Activated T-cell treated with anti-CD3 and anti-CD28 coated beads, Interleukin-2, amount 50 U/mL, for 4 hours (primary cell): ENCODE results near the gene YBX1. TPM values are rescaled to one million over a fixed set of nuclear protein-coding genes. Genes with fewer than 3 reads are reported as not detected.
"Not testable (repeated sequence)": the region's sequence is repeated elsewhere in the genome, so short reads cannot be mapped to it uniquely, and the experiment has no call there.

Experiments used
- ATAC-seq, 2 donors: fragments of 200-7000 bp; cut with Tn5 transposase; one replicate each; pipeline ENCODE4 v1.10.0; 2021
- DNase-seq: peaks from one replicate; pipeline ENCODE4 v3.0.0-alpha.2; 2020
- H3K27me3 Mint-ChIP-seq: one replicate; pipeline ENCODE4 v1.8.0; 2021; ENCODE audit warnings: low read depth, mixed read lengths
- H3K36me3 Mint-ChIP-seq: one replicate; pipeline ENCODE4 v1.8.0; 2022; ENCODE audit warnings: mixed read lengths; ENCODE audit not compliant: insufficient read depth
- H3K4me1 Mint-ChIP-seq: one replicate; pipeline ENCODE4 v1.8.0; 2021; ENCODE audit warnings: low read depth, mixed read lengths
- H3K4me3 Mint-ChIP-seq: one replicate; pipeline ENCODE4 v1.8.0; 2021; ENCODE audit warnings: mild to moderate bottlenecking, moderate library complexity, mixed read lengths
- H3K9me3 Mint-ChIP-seq: one replicate; pipeline ENCODE4 v1.8.0; 2021; ENCODE audit warnings: mixed read lengths
- total RNA-seq, 3 donors: library from RNA; stranded (reverse); gene quantifications; one replicate each; pipeline ENCODE4 v1.2.1, GENCODE V29; 2021

YBX1 gene
- total RNA-seq, 3 donors from 2014 or later = 1,281 to 1,520 (median 1,366) TPM

GRCh38 chr1:42679364-42679983 lies 2.7 kb upstream of the YBX1 start:
- Mint-ChIP-seq H3K4me3 (no peak overlapping the region), H3K36me3 (peaks cover 24% of the 10 kb centered on the region)
- ATAC-seq = no peak

GRCh38 chr1:42680055-42680454 lies 2.2 kb upstream of the YBX1 start:
- Mint-ChIP-seq H3K4me3 (peak overlapping the region; percentile 96), H3K36me3 (peaks cover 25% of the 10 kb centered on the region), H3K9me3 (no peaks in the 10 kb centered on the region), H3K27me3 (no peaks in the 10 kb centered on the region), H3K4me1 (peaks cover 28% of the 10 kb centered on the region)
- ATAC-seq (no peak), DNase-seq (no peak)

More at GRCh38 chr1:42679364-42679983, 2.7 kb upstream of the YBX1 start:
- DNase-seq = no peak
- Mint-ChIP-seq H3K4me1 (peaks cover 22% of the 10 kb centered on the region), H3K9me3 (no peaks in the 10 kb centered on the region), H3K27me3 (no peaks in the 10 kb centered on the region)

- Mint-ChIP-seq H3K4me3 (peak overlapping the region; percentile 96), H3K36me3 (peaks cover 26% of the 10 kb centered on the region), H3K27me3 (no peaks in the 10 kb centered on the region), H3K9me3 (no peaks in the 10 kb centered on the region), H3K4me1 (peaks cover 36% of the 10 kb centered on the region)
- ATAC-seq = no peak
- no peak for DNase-seq
These were observed 1.1 kb upstream of the YBX1 start for GRCh38 chr1:42680921-42681683.

GRCh38 chr1:42682484-42682738 lies 193 bp downstream of the YBX1 start:
- not testable (repeated sequence) for DNase-seq, H3K9me3 Mint-ChIP-seq, H3K27me3 Mint-ChIP-seq
- Mint-ChIP-seq H3K4me1 (peaks cover 49% of the 10 kb centered on the region), H3K36me3 (peaks cover 29% of the 10 kb centered on the region), H3K4me3 (peak overlapping the region; percentile 96)
- ATAC-seq = peak; percentile 22 to 23

GRCh38 chr1:42682739-42683531 lies 717 bp downstream of the YBX1 start:
- Mint-ChIP-seq H3K4me3 (peak overlapping the region; percentile 93), H3K9me3 (no peaks in the 10 kb centered on the region), H3K4me1 (peaks cover 54% of the 10 kb centered on the region), H3K27me3 (no peaks in the 10 kb centered on the region), H3K36me3 (peaks cover 34% of the 10 kb centered on the region)
- DNase-seq = peak; percentile 59
- peak; percentile 34 to 36 for ATAC-seq

GRCh38 chr1:42684139-42684538 lies 1.9 kb downstream of the YBX1 start:
- Mint-ChIP-seq H3K9me3 (no peaks in the 10 kb centered on the region), H3K36me3 (peaks cover 41% of the 10 kb centered on the region), H3K27me3 (no peaks in the 10 kb centered on the region), H3K4me3 (peak overlapping the region; percentile 93), H3K4me1 (peaks cover 65% of the 10 kb centered on the region)
- no peak for DNase-seq
- no peak for ATAC-seq

GRCh38 chr1:42686418-42686817 lies 4.2 kb downstream of the YBX1 start:
- no peaks in the 10 kb centered on the region for H3K9me3 Mint-ChIP-seq
- no peaks in the 10 kb centered on the region for H3K27me3 Mint-ChIP-seq
- H3K4me3 Mint-ChIP-seq = peak overlapping the region; percentile 93
- ATAC-seq (no peak), DNase-seq (no peak)
- H3K4me1 Mint-ChIP-seq = peaks cover 71% of the 10 kb centered on the region
- H3K36me3 Mint-ChIP-seq = peaks cover 45% of the 10 kb centered on the region

GRCh38 chr1:42689912-42690311 lies 7.7 kb downstream of the YBX1 start:
- Mint-ChIP-seq H3K27me3 (no peaks in the 10 kb centered on the region), H3K9me3 (no peaks in the 10 kb centered on the region), H3K36me3 (peaks cover 45% of the 10 kb centered on the region), H3K4me1 (peaks cover 92% of the 10 kb centered on the region), H3K4me3 (peak overlapping the region; percentile 50)
- ATAC-seq (no peak), DNase-seq (no peak)

- H3K36me3 Mint-ChIP-seq = peaks cover 46% of the 10 kb centered on the region
- H3K27me3 Mint-ChIP-seq = no peaks in the 10 kb centered on the region
- DNase-seq = no peak
These were observed 8.4 kb downstream of the YBX1 start for GRCh38 chr1:42690477-42691156.

GRCh38 chr1:42691157-42691498 lies 8.9 kb downstream of the YBX1 start:
- Mint-ChIP-seq H3K9me3 (no peaks in the 10 kb centered on the region), H3K4me1 (peaks cover 89% of the 10 kb centered on the region), H3K4me3 (peak overlapping the region; percentile 37), H3K27me3 (no peaks in the 10 kb centered on the region), H3K36me3 (peaks cover 48% of the 10 kb centered on the region)
- DNase-seq (no peak), ATAC-seq (peak in 1 of 2 donors; percentile 15)

More at GRCh38 chr1:42690477-42691156, 8.4 kb downstream of the YBX1 start:
- no peaks in the 10 kb centered on the region for H3K9me3 Mint-ChIP-seq
- ATAC-seq = peak; percentile 75 to 88
- peak overlapping the region; percentile 37 for H3K4me3 Mint-ChIP-seq
- peaks cover 91% of the 10 kb centered on the region for H3K4me1 Mint-ChIP-seq

GRCh38 chr1:42692461-42692860 lies 10.2 kb downstream of the YBX1 start:
- DNase-seq (no peak), ATAC-seq (no peak)
- Mint-ChIP-seq H3K27me3 (no peaks in the 10 kb centered on the region), H3K9me3 (no peaks in the 10 kb centered on the region), H3K4me1 (peaks cover 77% of the 10 kb centered on the region), H3K36me3 (peaks cover 52% of the 10 kb centered on the region), H3K4me3 (peak overlapping the region; percentile 16)

GRCh38 chr1:42692911-42693310 lies 10.7 kb downstream of the YBX1 start:
- ATAC-seq = no peak
- peaks cover 51% of the 10 kb centered on the region for H3K36me3 Mint-ChIP-seq
- no peak overlapping the region for H3K4me3 Mint-ChIP-seq

GRCh38 chr1:42698081-42698813 lies 16.0 kb downstream of the YBX1 start:
- ATAC-seq = no peak
- H3K9me3 Mint-ChIP-seq = no peaks in the 10 kb centered on the region

More at GRCh38 chr1:42692911-42693310, 10.7 kb downstream of the YBX1 start:
- Mint-ChIP-seq H3K9me3 (no peaks in the 10 kb centered on the region), H3K27me3 (no peaks in the 10 kb centered on the region), H3K4me1 (peaks cover 72% of the 10 kb centered on the region)
- no peak for DNase-seq

GRCh38 chr1:42700006-42700405 lies 17.8 kb downstream of the YBX1 start:
- Mint-ChIP-seq H3K9me3 (no peaks in the 10 kb centered on the region), H3K27me3 (no peaks in the 10 kb centered on the region), H3K4me1 (peaks cover 13% of the 10 kb centered on the region), H3K4me3 (no peak overlapping the region), H3K36me3 (peaks cover 73% of the 10 kb centered on the region)
- DNase-seq = no peak
- no peak for ATAC-seq

More at GRCh38 chr1:42698081-42698813, 16.0 kb downstream of the YBX1 start:
- no peak overlapping the region for H3K4me3 Mint-ChIP-seq
- H3K27me3 Mint-ChIP-seq = no peaks in the 10 kb centered on the region
- DNase-seq = no peak
- peaks cover 28% of the 10 kb centered on the region for H3K4me1 Mint-ChIP-seq
- H3K36me3 Mint-ChIP-seq = peaks cover 66% of the 10 kb centered on the region
